DOHH2 (cell line): ENCODE data around the gene TWIST2.

Experiments
- EZH2phosphoT487 ChIP-seq: fragments of 200-600 bp; sonication (generic); IDR thresholded peaks from 2 replicates; pipeline ENCODE4 v1.6.1; 2017; ENCODE audit warnings: borderline replicate concordance, mild to moderate bottlenecking, antibody characterized with exemption, low read length, moderate library complexity, mixed read lengths
- TF ChIP-seq, protein P1 (sequence below): fragments of 200-600 bp; sonication (generic); IDR thresholded peaks from one replicate; pipeline ENCODE4 v1.5.1; 2014; ENCODE audit warnings: antibody characterized with exemption, mild to moderate bottlenecking, low read depth, low read length; ENCODE audit not compliant: poor library complexity, severe bottlenecking

DNA sequence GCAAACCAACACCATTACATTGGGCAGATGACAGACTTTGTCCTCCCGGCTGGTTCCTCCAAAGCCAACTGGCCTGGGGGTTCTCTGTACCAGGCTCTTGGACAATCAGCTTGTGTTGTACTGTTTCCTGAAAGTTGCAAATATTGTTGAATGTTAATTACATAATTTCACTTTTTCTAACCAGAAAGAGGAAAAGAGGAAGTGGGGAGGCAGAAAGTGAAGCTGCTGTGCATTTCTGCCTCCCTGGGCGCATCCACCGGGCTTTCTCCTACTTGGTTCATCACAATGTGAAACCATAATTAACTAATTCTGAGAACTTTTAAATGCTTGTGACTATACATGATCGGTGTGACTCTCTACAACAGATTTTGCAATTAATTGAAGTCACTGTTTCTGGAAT lies 10.1 kb downstream of the TWIST2 start:
- TF ChIP-seq, protein P1, sequence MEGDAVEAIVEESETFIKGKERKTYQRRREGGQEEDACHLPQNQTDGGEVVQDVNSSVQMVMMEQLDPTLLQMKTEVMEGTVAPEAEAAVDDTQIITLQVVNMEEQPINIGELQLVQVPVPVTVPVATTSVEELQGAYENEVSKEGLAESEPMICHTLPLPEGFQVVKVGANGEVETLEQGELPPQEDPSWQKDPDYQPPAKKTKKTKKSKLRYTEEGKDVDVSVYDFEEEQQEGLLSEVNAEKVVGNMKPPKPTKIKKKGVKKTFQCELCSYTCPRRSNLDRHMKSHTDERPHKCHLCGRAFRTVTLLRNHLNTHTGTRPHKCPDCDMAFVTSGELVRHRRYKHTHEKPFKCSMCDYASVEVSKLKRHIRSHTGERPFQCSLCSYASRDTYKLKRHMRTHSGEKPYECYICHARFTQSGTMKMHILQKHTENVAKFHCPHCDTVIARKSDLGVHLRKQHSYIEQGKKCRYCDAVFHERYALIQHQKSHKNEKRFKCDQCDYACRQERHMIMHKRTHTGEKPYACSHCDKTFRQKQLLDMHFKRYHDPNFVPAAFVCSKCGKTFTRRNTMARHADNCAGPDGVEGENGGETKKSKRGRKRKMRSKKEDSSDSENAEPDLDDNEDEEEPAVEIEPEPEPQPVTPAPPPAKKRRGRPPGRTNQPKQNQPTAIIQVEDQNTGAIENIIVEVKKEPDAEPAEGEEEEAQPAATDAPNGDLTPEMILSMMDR, result no peak
- TF ChIP-seq EZH2phosphoT487, result no peak
